NCI-H2107 (cell line): ENCODE results near the gene GATAD2A.

Source experiments
- DNase-seq: peaks from one replicate; lab custom pipeline; 2025; lab: John Stamatoyannopoulos, UW

Gene GATAD2A

GRCh38 chr19:19422156-19422555, 16.7 kb downstream of the GATAD2A start:
- DNase-seq = no peak

GRCh38 chr19:19423322-19423721, 17.8 kb downstream of the GATAD2A start:
- no peak for DNase-seq

GRCh38 chr19:19425170-19425875, 19.8 kb downstream of the GATAD2A start:
- no peak for DNase-seq

- DNase-seq = no peak
Observed at GRCh38 chr19:19426216-19426615, 20.7 kb downstream of the GATAD2A start.

DNA sequence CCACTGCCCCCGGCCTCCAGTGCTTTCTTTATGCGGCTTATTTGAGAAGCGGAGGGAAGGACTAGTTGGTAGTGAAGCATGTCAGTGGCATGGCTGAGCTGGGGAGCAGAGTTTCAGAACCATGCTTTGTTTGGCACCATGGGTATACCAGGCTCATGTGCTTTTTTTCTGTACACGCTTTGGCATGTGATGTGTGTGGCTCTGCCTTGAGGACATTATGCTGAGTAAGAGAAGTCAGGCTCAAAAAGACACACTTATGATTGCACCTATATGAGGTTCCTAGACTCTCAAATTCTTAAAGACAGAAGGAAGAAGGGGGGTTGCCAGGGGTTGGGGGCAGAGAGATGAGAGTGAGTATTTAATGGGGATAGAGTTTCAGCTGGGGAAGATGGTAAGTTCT, 21.3 kb downstream of the GATAD2A start:
- DNase-seq = no peak

DNA sequence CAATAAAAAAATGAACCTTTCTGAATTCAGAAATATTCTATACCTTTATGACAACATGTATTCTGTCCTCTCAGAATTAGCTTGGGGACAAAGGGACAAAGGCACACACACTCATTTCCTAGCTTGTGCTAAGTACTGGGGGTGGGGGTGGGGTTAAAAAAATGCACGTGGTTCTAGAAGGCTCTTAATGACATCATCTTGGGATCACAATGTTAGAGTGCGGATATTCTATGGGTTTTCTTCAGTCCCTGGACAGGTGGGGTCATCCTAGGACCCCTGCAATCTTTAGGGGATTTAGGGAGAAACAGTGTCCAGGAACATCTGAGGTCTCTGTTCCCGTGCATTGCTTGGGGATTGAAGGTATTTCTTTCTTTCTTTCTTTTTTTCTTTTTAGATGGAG, 21.8 kb downstream of the GATAD2A start:
- DNase-seq = no peak

DNA sequence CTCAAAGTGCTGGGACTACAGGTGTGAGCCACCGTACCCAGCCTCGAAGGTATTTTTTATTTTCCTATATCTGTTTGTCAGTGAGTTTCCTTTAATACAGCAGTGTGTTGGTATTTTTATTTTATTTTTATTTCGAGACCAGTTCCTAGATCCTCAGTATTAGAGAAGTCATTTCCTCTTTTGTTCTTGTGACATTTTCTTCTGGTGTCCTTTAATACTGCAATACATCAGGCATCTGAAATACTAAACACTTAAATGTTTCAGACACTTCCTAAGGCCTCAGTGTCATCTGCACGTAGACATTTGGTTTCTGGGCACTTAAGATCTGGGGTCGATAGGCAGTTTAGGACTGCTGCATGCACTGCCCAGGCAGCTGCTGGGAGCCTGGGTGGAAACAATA, 22.5 kb downstream of the GATAD2A start:
- no peak for DNase-seq

DNA sequence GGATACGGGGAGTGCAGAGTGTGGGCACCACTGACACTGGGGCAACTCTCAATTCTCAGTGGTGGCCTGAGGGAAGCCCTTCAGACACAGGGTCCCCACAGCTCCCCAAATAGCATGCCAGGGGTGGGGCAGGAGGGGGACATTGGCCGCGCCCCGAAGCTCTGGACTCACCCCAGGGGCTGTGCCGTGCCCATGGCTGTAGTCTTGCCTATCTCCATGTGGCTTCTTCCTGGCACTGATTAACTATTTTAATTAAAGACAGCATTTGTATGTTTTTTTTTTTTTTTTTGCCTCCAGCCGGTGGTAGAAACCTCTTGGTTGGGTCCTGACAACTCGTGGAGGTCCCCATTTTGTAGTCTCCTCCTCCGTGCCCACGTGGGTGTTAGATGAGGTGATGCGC, 23.3 kb downstream of the GATAD2A start:
- DNase-seq = no peak

DNA sequence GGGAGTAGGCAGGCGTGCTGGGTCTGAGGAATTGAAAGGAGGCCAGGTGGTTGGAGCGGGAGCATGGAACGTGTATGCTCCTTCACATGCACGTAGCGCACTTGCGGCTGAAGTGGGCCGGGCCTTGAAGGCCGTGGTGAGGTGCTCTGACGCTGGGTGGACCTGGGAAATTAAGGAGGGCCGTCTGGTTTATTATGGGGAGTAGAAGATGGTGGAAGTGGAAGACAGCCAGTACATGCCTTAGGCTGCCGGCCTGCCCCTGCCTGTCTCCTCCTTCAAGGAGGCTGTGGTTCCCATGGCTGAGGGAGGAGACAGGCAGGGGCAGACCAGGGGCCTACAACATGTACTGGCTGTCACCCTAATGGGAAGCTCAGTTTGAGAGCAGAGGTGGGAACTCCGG, 23.9 kb downstream of the GATAD2A start:
- DNase-seq = no peak

DNA sequence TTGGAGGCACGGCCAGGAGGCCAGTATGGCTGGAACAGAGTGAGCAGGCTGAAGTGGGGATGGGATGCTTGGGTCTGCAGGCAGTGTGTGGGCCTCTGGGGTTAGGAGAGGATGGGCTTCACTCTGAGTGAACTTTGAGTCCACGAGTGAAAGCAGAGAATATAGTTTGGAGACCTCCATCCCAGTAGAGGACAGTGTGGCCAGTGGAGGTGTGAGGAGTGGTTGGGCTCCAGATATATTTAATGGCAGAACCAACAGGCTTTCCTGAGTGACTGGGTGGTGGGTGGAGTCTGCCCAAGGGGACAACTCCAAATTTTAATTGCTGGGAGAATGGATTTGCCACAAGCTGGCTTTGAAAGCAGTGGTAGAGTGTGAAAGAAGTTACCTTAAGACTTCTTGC, 27.3 kb downstream of the GATAD2A start:
- no peak for DNase-seq

- no peak for DNase-seq
Observed at GRCh38 chr19:19433666-19434213, 28.3 kb downstream of the GATAD2A start.

- DNase-seq = no peak
Observed at GRCh38 chr19:19434483-19435045, 29.1 kb downstream of the GATAD2A start.

- DNase-seq = no peak
Observed at GRCh38 chr19:19436137-19436691, 30.7 kb downstream of the GATAD2A start.

- no peak for DNase-seq
Observed at GRCh38 chr19:19438366-19439175, 33.1 kb downstream of the GATAD2A start.

- DNase-seq = no peak
Observed at GRCh38 chr19:19439176-19439482, 33.7 kb downstream of the GATAD2A start.

- no peak for DNase-seq
Observed at GRCh38 chr19:19443283-19443682, 37.8 kb downstream of the GATAD2A start.

GRCh38 chr19:19443902-19444680, 38.6 kb downstream of the GATAD2A start:
- DNase-seq = no peak

DNA sequence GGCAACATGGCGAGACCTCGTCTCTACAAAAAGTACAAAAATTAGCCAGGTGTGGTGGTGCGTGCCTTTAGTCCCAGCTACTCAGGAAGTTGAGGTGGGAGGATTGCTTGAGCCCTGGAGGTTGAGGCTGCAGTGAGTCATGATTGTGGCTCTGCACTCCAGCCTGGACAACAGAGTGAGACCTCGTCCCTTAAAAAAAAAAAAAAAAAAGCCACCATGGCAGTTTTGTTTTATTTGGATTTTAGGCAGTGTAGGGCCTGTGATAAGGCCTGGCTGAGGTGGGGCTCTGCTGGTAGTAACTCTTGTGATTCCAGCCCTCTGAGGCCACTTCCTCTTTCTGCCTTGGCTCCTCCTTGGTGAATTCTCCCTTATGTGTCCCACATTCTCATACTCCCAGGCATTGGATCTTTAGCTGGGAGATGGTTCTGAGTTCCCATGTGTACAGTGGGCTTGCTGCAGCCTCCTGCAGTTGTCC, 39.2 kb downstream of the GATAD2A start:
- DNase-seq = no peak

GRCh38 chr19:19445288-19445687, 39.8 kb downstream of the GATAD2A start:
- DNase-seq = no peak

- no peak for DNase-seq
Observed at GRCh38 chr19:19445911-19446361, 40.5 kb downstream of the GATAD2A start.

GRCh38 chr19:19446655-19447437, 41.4 kb downstream of the GATAD2A start:
- no peak for DNase-seq
